MM.1S (cell line): ENCODE data around the gene ITGB3.

Experiments
- CTCF ChIP-seq: fragments of 300-600 bp; sonication (generic); IDR thresholded peaks from 2 replicates; pipeline ENCODE4 v1.5.1; 2016; ENCODE audit warnings: antibody characterized with exemption, low read length, mixed read lengths
- EZH2phosphoT487 ChIP-seq: fragments of 300-600 bp; sonication (generic); IDR thresholded peaks from 2 replicates; pipeline ENCODE4 v1.6.1; 2018; ENCODE audit warnings: antibody characterized with exemption, low read length

GRCh38 chr17:47270946-47271705 lies 17.5 kb downstream of the ITGB3 start:
- TF ChIP-seq CTCF (no peak), EZH2phosphoT487 (no peak)
